Measurements from ENCODE around the gene DUOX2. TPM values are rescaled to one million over a fixed set of nuclear protein-coding genes. Genes with fewer than 3 reads are reported as not detected.

The DUOX2 gene
- total and polyA plus RNA-seq, 2 of the 8 experiments (the other 6 are each of a cell fraction or from before 2014, with no cell fraction given): 0.08 TPM; not detected in 1

GRCh38 chr15:45144775-45145174 lies 30.8 kb upstream of the DUOX2 start:
- H4K91ac ChIP-seq (replicated peaks; ENCODE audit: insufficient read length, low read length): no peak overlapping the region
- H2BK20ac ChIP-seq (ENCODE audit: low read length): no peak overlapping the region
- H3K9me3 ChIP-seq (ENCODE audit: insufficient read depth in 2 of 2, low read depth in 1 of 2, low read length in 1 of 2): no peaks in the 10 kb centered on the region
- FAIRE-seq: no peak
- no peaks in the 10 kb centered on the region; a peak in 1 of 7 replicates for H3K27me3 ChIP-seq (replicated peaks in 1 of 4; ENCODE audit: control insufficient read depth in 3 of 4, extremely low read depth in 1 of 4, insufficient read depth in 3 of 4, low read length in 3 of 4)
- H3K79me1 ChIP-seq (ENCODE audit: low read depth, low read length): no peaks in the 10 kb centered on the region; the same call in 1 of the 2 replicates
- H3K4me1 ChIP-seq (replicated peaks in 1 of 4; ENCODE audit: control insufficient read depth in 3 of 4, insufficient read depth in 4 of 4, low read length in 3 of 4): no peaks in the 10 kb centered on the region; a peak in 1 of 7 replicates
- POLR2A ChIA-PET (ENCODE audit: partially characterized antibody): no interaction called here
- no peak overlapping the region for H2BK120ac ChIP-seq (replicated peaks; ENCODE audit: low read depth, low read length)
- H2AK5ac ChIP-seq (ENCODE audit: low read depth, low read length): no peak overlapping the region
- no peak for DNase-seq (ENCODE audit: low read depth in 1 of 2, low spot score in 2 of 2)
- no peak overlapping the region for H3K18ac ChIP-seq (ENCODE audit: extremely low read depth, low read length)
- H3K23me2 ChIP-seq (ENCODE audit: low read depth, low read length): no peaks in the 10 kb centered on the region
- 85% methylated on average over 9 of the region's 9 CpGs; no CpG with 5 or more reads in 1 of the 2 experiments for WGBS, 2 experiments (ENCODE audit: extremely low coverage in 1 of 2, insufficient coverage in 1 of 2, insufficient read length in 1 of 2, insufficient replicate concordance in 2 of 2, low coverage in 1 of 2, low lambda C conversion rate in 2 of 2, missing lambda C conversion rate in 1 of 2)
- H2BK5ac ChIP-seq (ENCODE audit: low read depth, low read length): no peak overlapping the region
- H4K8ac ChIP-seq (ENCODE audit: extremely low read depth, insufficient read depth, low read length): no peak overlapping the region
- no peak overlapping the region for H3K4me2 ChIP-seq (ENCODE audit: insufficient read depth in 1 of 2, low read depth in 2 of 2, low read length in 2 of 2)
- H4K20me1 ChIP-seq (replicated peaks in 1 of 2; ENCODE audit: control insufficient read depth in 1 of 2, insufficient read depth in 2 of 2, low read length in 2 of 2): no peaks in the 10 kb centered on the region
- H4K5ac ChIP-seq (ENCODE audit: insufficient read length, low read depth, low read length): no peak overlapping the region
- H3K14ac ChIP-seq (ENCODE audit: insufficient read length): no peak overlapping the region
- H3K4me3 ChIP-seq (ENCODE audit: extremely low read depth in 1 of 4, insufficient read depth in 2 of 4, low read depth in 3 of 4, low read length in 4 of 4): no peak overlapping the region
- no peak overlapping the region for H3K23ac ChIP-seq (ENCODE audit: insufficient read length)
- H3K9ac ChIP-seq (replicated peaks in 1 of 4; ENCODE audit: extremely low read depth in 1 of 4, low read depth in 3 of 4, low read length in 3 of 4): no peak overlapping the region
- H3K27ac ChIP-seq (ENCODE audit: low read depth, low read length): no peak overlapping the region
- no peak overlapping the region for H2AFZ ChIP-seq (ENCODE audit: low read length)
- H3K56ac ChIP-seq (replicated peaks; ENCODE audit: insufficient read length, low read depth, low read length): no peak overlapping the region
- H3K4ac ChIP-seq (replicated peaks; ENCODE audit: insufficient read length, low read depth, low read length): no peak overlapping the region
- no peaks in the 10 kb centered on the region for H3K79me2 ChIP-seq (ENCODE audit: control insufficient read depth in 1 of 2, insufficient read depth in 2 of 2, low read length in 2 of 2)
- CTCF ChIA-PET (ENCODE audit: partially characterized antibody): interaction anchor here (1.3 to 10.1 kb wide), 3 partner anchors 12 to 20 kb away, joined by 3 to 57 read pairs (median 12); no protein-coding TSS in a partner anchor
- no peak overlapping the region for H2BK15ac ChIP-seq (ENCODE audit: low read length)
- no peak overlapping the region for H2BK12ac ChIP-seq (ENCODE audit: low read depth, low read length)
- H3K36me3 ChIP-seq (ENCODE audit: control insufficient read depth in 2 of 4, insufficient read depth in 4 of 4, low read length in 3 of 4): no peaks in the 10 kb centered on the region
- TF ChIP-seq SIX5 (IDR thresholded peaks at IDR 0.05; ENCODE audit: low read depth, low read length) (no peak), SP1 (IDR thresholded peaks at IDR 0.05; ENCODE audit: low read depth, low read length) (no peak), CTBP2 (IDR thresholded peaks at IDR 0.05; ENCODE audit: borderline replicate concordance, insufficient read depth, insufficient read length, low read length) (no peak), SUZ12 (IDR thresholded peaks at IDR 0.05; ENCODE audit: low read length) (no peak), KDM5A (IDR thresholded peaks at IDR 0.05; ENCODE audit: low read length) (no peak), SP2 (IDR thresholded peaks at IDR 0.05; ENCODE audit: low read length) (no peak), BRCA1 (IDR thresholded peaks at IDR 0.05; ENCODE audit: low read depth, low read length) (no peak), CEBPB (IDR thresholded peaks at IDR 0.05; ENCODE audit: low read depth, low read length) (no peak), CHD2 (IDR thresholded peaks at IDR 0.05; ENCODE audit: low read length) (no peak), POLR2A (IDR thresholded peaks at IDR 0.05; ENCODE audit: control extremely low read depth in 1 of 2, low read depth in 2 of 2, low read length in 2 of 2) (no peak), CHD1 (IDR thresholded peaks at IDR 0.05; ENCODE audit: low read depth, low read length) (no peak), POLR2AphosphoS5 (IDR thresholded peaks at IDR 0.05; ENCODE audit: low read depth, low read length) (no peak)
- TF ChIP-seq, protein P1, sequence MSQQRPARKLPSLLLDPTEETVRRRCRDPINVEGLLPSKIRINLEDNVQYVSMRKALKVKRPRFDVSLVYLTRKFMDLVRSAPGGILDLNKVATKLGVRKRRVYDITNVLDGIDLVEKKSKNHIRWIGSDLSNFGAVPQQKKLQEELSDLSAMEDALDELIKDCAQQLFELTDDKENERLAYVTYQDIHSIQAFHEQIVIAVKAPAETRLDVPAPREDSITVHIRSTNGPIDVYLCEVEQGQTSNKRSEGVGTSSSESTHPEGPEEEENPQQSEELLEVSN (IDR thresholded peaks at IDR 0.05): no peak
- TF ChIP-seq, protein P2, sequence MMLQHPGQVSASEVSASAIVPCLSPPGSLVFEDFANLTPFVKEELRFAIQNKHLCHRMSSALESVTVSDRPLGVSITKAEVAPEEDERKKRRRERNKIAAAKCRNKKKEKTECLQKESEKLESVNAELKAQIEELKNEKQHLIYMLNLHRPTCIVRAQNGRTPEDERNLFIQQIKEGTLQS (IDR thresholded peaks at IDR 0.05; ENCODE audit: insufficient read depth, low read depth, low read length): no peak
